IPS-11a (cell line): Measurements from ENCODE around the gene IFNA7.
"Not testable (repeated sequence)": the region's sequence is repeated elsewhere in the genome, so short reads cannot be mapped to it uniquely, and the experiment has no call there.

Experiments
- H3K4me3 ChIP-seq: one replicate; pipeline ENCODE4 v1.5.1; 2013; ENCODE audit warnings: low read depth, low read length, control low read depth

The IFNA7 gene

DNA sequence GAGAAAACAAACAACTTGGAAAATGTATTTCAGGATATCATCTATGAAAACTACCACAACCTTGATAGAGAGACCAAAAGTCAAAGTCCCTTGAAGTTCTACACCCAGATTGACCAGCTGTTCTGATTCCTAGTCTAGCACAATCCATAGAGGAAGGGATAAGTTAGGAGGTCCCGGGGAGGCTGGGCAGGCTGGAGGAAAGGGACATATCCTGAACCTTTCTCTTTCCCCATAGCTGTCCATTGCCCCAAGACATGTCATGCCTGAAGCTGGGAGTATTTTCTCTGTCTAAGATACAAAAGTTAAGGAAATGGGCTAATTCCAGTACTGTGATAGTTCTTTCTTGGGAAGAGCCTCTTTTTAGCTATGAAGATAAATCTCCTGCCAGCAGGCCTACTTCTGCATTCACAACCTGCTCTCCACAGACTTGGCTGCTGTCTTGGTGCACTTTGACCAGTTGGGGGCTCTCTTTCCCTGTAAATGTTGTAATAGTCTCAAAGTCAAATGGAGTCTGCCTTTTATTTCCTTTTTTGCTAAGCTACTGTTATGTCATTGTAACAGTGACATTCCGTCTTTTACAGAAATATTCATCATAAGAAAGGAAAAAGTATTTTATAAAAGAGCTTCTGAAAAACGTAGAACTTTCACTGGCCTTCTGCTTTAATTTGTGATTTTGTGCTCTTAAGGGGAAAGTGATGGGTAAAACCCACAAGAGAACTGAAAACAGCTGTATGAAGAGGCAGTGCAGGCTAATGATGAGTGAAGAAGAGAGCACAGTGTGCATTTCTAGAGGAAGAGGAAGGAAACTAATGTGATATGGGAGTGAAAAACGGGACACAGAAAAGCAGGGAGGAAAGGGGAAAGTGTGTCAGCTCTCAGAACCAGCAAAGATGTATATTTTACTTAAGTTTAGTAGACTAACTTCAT, 18.9 kb downstream of the IFNA7 start:
- H3K4me3 ChIP-seq: not testable (repeated sequence)

DNA sequence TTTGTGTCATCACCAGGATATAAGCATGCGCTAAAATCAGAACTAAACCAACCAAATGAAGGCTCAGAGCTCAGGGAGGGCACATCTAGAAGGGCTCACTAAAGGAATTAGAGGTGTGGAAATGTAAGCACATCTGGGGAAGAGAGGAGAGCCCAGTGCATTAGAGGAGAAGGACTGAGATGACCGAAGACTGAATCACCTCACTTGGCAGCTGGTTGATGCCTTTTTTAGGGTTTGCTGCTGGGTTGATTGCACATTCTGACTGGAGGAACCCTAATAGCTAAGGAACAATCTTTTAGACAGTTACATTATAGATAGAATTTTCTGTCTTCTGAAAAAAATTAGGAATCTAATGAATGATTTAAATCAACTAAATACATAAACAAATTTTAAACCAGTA, 27.3 kb downstream of the IFNA7 start:
- no peak overlapping the region for H3K4me3 ChIP-seq

- no peak overlapping the region for H3K4me3 ChIP-seq
Observed at GRCh38 chr9:21172156-21172555, 29.8 kb downstream of the IFNA7 start.

GRCh38 chr9:21171351-21171750, 30.7 kb downstream of the IFNA7 start:
- H3K4me3 ChIP-seq: no peak overlapping the region

- not testable (repeated sequence) for H3K4me3 ChIP-seq
Observed at GRCh38 chr9:21166560-21166959, 35.4 kb downstream of the IFNA7 start, which contains the start of gene IFNA21. Gene IFNA21 (minus strand): TSS chr9:21166660. CDS start chr9:21166612, 48 bp downstream.

GRCh38 chr9:21165516-21165915, 36.5 kb downstream of the IFNA7 start:
- H3K4me3 ChIP-seq: no peak overlapping the region

- H3K4me3 ChIP-seq: no peak overlapping the region
Observed at GRCh38 chr9:21160178-21160577, 41.8 kb downstream of the IFNA7 start.

GRCh38 chr9:21155501-21155900, 46.5 kb downstream of the IFNA7 start:
- no peak overlapping the region for H3K4me3 ChIP-seq

DNA sequence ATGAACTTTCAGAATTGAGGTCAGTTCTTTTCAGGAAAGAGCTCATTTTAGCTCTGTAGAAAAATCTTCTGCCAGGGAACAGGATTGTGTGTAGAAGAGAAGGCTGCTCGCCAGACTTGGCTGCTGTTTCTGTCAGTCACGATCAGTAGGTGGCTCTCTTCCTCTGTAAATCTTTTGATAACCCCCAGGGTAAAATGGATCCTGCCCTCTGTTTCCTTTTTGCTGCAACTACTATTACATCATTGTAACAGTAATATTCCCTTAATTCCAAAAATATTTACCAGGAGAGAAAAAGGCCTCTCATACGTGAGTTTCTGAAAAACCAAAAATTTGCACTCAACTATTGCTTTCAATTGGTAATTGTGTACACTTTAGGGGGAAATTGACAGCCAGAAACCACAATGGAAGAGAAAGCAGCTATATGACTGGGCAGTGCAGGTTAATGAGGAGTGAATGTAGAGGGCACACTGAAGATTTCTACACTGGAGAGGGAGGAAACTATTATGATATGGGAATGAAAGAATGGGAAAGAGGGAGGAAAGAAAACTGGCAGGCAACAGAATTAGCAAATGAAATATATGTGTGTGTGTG, 47.9 kb downstream of the IFNA7 start:
- H3K4me3 ChIP-seq: no peak overlapping the region

GRCh38 chr9:21153336-21154017, 48.5 kb downstream of the IFNA7 start:
- H3K4me3 ChIP-seq: no peak overlapping the region
